Activated CD8-positive, alpha-beta memory T cell treated with anti-CD3 and anti-CD28 coated beads, Interleukin-2, amount 50 U/mL, for 1 hour (primary cell): ENCODE measurements around the gene CAV1.
"Not testable (repeated sequence)": the region's sequence is repeated elsewhere in the genome, so short reads cannot be mapped to it uniquely, and the experiment has no call there.

ENCODE experiments used
- DNase-seq: peaks from one replicate; pipeline ENCODE4 v3.0.0-alpha.2; 2020; ENCODE audit errors: extremely low read depth

Gene CAV1, protein sequence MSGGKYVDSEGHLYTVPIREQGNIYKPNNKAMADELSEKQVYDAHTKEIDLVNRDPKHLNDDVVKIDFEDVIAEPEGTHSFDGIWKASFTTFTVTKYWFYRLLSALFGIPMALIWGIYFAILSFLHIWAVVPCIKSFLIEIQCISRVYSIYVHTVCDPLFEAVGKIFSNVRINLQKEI

DNA sequence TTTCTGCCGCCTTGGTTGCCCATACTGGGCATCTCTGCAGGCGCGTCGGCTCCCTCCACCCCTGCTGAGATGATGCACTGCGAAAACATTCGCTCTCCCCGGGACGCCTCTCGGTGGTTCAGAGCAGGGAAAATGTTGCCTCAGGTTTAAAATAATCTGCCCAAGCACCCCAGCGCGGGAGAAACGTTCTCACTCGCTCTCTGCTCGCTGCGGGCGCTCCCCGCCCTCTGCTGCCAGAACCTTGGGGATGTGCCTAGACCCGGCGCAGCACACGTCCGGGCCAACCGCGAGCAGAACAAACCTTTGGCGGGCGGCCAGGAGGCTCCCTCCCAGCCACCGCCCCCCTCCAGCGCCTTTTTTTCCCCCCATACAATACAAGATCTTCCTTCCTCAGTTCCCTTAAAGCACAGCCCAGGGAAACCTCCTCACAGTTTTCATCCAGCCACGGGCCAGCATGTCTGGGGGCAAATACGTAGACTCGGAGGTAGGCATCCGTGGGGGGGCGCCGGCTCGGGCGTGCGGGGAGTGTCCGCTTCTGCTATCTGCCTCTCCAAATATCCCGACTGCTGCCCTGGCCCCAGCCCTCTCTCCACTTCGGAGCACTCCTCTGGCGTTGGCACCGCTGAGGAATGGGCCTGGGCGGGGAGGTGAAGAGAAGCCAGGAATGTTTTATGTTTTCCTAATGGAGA is at the start of gene CAV1:
TSS of gene CAV1 (plus strand) at position 428 of the 689 bp plus-strand sequence. CDS start at position 455, 27 bp downstream.
- no peak for DNase-seq

DNA sequence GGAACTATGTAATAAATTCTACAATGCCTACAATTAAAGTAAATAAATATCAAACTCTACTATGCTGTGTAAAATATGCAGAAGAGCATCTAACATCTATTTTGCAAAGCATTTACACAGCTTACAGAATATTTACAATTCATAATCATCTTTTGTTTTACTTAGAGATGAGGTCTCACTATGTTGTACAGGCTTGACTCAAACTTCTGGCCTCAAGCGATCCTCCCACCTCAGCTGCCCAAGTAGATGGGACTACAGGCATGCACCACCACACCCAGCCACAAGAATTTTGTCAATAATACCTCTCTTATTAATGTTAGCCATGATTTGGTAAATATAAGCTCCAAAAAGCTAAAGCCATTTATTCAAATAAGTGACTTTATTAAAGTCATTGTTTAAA is 47.2 kb upstream of the CAV1 start:
- DNase-seq = no peak

DNA sequence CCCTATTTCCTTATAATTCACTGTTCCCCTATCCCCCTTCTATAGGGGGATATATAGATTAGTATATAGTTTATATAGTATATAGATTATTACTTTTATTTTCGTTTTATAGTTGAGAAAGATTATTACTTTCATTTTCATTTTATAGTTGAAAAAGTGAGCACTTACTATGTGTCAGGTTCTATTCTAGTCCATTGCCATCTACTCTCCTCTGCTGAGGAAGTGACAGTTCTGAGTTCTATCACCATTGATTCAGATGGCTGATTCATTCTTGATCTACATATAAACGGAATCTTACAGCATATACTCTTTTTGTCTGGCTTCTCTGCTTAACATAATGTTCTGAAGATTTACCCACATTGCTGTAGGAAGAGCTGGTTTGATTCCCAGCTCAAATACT is 46.0 kb upstream of the CAV1 start:
- no peak for DNase-seq

DNA sequence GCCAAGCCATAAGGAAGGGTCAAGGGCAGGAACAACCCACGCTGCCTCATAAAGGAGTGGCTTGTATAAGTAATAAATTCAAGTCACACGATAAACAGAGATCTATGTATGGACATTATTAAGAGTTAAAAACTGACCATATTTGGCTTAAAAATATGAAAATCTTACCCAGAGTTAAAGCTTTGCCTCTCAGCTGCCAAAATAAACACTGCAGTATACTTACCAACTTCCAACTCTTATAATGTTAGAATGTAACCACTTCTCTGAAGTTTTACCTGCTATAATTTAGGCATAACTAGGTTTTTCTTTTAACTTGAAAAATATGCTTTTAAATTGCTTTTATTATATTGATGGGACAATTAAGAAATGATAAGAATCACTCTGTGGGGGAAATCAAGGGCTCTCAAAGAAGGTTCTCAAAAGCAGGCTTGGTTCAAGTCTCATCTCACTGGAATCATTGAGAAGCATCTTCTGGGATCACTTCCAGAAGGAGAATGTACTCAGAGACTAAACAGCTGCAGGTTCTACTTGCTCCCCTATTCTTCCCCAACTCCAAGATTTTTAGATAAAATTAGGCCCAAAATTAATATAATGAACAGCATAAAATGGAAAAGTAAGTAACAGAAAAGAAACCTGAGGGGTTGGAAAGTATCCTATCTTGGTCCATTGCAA is 41.4 kb upstream of the CAV1 start:
- no peak for DNase-seq

DNA sequence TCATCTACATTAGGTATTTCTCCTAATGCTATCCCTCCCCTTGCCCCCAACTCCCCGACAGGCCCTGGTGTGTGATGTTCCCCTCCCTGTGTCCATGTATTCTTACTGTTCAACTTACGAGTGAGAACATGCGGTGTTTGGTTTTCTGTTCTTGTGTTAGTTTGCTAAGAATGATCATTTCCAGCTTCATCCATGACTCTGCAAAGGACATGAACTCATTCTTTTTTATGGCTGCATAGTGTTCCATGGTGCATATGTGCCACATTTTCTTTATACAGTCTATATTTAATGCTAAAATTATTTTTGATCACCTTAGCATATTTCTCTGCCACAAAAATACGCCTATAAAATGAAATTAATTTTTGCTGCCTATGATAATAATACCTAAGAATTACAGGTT is 40.4 kb upstream of the CAV1 start:
- not testable (repeated sequence) for DNase-seq

DNA sequence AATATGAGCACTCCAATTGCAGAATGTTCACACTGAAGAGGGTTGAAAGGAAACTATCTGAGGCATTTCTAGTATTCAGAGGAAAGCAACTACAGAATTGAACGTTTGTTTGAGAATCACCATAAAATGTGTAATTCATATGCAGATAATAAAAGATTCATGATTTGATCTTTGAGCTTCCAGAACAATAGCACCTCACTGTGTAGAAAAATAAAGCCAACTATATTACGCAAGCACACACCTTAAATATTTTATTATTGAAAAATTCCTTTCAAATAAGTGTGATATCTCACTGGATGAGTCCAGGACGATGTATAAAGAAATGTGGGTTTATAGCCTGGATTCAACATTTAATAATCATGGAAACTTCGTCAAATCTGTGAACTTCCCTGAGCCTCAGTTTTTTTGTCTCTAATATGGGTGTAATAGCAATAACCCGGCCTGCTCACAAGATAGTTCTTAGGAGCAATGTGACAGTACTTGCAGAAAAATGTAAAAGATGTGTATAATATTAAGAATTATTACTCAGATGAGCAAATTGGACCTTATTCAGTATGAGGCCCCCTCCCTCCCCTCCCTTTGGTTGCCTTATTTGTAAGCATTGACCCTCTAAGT is 36.8 kb upstream of the CAV1 start:
- no peak for DNase-seq

DNA sequence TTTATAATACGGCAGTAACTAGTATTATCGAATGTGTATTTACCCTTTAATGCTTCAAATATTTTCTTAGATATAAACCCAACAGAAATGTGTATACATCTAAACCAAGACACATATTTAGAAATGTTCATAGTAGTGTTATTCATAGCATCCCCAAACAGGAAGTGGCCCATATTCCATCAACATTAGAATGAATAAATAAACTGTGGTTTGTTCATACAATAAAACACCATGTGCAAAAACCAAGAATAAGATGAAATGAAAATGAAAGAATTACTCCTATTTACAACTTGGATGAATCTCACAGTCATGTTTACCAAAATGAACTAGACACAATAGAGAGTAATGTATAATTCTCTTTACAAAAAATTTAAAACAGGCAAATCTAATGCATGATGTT is 34.5 kb upstream of the CAV1 start:
- no peak for DNase-seq

DNA sequence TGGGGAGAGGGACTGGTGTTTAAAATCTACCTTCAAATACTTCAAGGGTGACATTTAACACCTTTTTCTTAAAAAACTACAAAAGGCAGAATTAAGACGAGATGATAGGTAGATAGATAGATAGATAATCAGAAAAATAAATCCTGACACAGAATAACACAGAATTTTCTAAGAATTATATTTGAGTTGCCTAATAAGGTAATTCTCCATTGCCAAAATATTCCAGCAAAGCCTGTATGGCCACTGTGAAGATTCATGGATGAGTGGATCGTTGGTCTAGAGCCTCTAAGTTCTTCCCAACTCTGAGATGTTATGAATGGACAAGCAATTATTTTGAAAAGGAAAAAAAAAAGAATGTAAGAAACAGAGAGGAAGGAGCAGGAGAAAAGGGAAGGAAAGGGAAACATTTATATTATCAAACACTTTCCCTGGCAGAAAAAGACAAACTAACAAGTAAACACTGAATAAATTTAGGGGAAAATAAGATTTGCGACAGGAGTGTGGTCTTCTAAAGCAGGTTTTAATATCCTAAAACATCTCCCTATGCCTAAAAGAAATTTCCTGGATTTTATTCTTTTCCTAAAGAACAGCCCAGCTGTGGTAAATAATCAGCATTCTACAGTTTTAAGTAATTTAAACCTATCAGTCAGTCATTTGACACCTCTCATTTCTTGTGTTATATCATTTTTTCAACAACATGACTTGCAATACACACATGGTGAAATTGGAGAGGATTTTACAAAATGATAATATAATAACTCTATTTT is 32.8 kb upstream of the CAV1 start:
- DNase-seq = no peak

DNA sequence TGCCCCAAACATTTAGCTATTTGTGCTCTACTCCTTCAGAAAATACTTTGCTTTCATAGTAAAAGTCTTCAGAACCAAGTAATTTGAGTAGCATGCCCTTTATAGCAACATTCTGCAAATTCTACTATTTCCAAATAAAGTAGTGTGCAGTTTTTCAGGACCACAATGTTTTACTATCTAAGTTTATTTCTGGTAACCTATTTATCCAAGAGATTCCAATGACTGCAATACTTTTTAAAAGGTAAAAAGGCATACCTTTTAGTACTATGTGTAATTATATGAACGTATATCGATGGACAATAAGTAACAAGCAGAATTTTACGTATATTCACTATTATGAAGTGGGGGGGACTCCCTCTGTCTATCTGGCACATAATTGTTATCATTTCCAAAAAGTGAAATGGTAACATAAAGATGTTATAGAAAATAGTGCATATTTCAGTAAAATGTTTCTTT is 32.2 kb upstream of the CAV1 start:
- no peak for DNase-seq

DNA sequence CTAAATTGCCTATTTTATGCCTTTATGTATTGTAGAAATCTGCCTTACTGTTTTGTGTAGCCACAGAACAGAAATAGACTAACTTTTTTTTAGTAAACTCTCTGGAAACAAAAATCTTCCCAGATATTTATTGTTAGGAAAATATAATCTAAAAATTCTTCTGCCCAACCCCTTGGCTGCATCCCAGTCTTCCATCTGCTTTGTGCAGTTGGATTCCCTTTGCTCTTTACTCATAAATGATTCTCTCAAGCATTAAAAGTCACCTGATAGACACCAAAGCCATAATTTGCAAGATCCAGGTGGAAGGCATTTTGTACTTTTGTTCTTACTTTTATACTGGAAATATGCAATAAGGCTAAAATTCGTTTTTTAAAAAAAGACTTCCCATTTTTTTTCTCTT is 31.4 kb upstream of the CAV1 start:
- DNase-seq = no peak

DNA sequence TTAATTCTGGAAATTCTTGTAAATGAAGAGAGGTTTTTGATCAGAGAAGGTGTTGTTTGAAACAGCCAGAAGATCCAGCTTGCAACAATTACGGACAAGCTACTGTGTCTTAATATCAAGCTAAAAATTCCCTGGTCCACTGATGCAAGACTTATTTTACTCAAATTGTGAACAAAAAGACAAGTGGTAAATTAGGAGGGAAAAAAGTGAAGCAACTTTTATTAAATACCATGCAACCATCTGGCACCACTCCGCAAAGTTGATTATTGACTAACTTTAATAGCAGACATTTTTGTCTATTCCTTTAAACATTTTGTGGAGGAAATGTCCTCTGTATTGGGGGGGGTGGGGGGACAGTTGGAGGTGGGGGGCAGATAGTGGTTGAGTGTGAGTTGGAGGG is 30.4 kb upstream of the CAV1 start:
- no peak for DNase-seq

DNA sequence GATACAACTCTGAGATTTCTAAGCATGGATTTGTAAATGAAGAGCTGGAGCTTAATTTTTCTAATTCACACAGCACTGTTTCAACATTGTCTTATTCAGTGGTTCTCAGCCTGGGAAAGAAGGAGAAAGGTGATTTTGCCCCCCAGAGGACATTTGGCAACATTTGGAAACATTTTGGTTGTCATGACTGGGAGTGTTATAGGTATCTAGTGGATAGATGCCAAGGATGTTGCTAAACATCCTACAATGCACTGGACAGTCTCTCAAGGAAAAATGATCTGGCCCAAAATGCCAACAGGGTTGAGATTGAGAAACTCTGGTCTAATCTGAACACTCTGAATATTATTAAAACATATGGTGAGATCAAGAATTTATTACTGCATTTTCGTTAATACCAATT is 29.1 kb upstream of the CAV1 start:
- DNase-seq = no peak

DNA sequence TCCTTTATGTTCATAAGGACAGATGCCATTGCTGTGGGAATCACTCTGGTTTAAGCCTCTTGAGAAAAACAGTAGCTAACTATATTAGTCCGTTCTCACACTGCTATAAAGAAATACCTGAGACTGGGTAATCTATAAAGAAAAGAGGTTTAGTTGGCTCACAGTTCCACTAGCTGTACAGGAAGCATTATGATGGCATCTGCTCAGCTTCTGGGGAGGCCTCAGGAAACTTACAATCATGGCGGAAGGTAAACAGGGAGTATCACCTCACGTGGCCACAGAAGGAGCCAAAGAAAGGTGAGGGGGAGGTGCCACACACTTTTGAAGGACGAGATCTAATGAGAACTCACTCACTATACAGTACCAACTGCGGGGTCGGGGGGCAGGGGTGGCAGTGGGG is 28.2 kb upstream of the CAV1 start:
- no peak for DNase-seq

DNA sequence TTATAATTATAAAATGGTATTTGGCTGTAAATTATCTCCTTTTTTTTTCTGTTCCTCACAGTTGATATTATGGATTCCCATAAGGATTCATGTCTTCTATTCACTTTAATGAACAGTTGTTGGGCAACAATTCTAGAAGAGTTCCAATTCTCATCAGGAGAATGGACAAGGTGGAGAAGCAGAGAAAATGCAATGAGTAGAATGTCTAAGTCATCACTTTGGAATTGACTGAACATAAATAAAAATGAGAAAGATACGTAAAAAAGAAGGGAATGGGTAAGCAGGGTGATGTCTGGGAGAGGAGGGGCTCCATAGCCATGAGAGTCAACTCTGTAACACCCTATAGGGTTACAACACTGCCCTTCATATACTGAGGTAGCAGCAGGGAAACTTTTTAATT is 27.1 kb upstream of the CAV1 start:
- no peak for DNase-seq

DNA sequence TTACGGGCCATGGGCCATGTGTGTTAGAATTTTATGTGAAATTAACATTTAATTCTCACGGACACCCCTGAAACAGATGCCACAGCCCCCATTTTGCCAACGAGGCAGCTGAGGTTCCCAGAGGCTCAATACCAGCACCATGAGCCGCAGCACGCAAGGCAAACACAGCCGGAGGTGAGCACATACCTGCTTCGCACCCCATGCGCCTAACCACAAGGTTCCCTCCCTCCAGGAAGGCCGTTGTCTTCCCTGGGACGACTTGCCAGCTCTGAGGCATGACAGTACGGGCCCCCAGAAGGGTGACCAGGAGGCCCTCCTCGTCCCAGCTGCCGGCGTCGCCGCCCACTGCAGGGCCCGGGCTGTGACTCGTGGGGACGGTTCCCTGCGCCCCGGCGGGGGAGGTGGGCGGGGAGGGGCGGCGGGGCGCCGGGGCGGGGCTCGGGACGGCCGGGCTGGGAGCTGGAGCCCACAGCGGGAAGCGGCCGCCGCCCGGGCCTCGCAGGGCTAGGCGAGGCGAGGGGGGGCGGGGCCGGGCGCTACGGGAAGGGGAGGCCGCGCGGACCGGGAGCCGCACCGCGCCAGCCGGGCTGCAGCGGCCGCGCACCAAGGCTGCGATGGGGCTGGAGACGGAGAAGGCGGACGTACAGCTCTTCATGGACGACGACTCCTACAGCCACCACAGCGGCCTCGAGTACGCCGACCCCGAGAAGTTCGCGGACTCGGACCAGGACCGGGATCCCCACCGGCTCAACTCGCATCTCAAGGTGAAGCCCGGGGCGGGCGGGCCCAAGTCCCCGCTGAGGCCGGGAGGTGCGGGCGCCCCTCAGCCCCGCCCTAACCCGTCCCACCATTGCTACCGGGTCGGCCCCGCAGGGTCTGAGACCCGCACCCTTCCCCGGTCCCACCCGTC is 25.4 kb upstream of the CAV1 start, which contains the start of gene CAV2:
TSS of gene CAV2 (plus strand) at position 571 of the 910 bp plus-strand sequence. CDS start at position 615, 44 bp downstream.
- no peak for DNase-seq

DNA sequence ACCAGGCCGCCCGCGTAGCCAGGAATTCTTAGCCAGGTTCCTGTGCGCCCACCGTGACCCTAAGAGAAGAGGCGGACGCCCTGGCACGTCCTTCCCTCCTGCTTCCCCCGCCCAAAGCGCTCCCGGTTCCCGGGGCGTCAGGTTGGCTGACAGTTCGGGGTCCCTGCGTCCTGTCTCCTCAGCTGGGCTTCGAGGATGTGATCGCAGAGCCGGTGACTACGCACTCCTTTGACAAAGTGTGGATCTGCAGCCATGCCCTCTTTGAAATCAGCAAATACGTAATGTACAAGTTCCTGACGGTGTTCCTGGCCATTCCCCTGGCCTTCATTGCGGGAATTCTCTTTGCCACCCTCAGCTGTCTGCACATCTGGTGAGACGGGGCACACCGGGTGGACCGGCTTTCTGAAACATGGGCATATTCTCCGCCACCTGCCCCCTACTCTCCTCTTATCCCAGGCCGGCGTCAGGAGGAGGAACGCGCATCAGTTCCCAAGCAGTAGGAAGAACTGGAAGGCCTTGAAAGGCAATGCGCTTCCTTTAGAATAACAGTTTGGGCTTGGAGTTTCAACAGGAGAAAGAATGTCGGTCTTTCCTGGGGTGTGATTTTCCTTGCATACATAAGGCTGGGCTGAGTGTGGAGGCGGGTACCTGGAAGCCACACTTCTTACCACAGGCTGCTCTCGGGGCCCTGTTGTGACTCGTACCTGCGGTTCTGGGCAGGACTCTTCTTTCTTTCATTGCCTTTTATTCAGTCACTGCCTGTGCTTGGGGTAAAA is 24.6 kb upstream of the CAV1 start:
- no peak for DNase-seq

DNA sequence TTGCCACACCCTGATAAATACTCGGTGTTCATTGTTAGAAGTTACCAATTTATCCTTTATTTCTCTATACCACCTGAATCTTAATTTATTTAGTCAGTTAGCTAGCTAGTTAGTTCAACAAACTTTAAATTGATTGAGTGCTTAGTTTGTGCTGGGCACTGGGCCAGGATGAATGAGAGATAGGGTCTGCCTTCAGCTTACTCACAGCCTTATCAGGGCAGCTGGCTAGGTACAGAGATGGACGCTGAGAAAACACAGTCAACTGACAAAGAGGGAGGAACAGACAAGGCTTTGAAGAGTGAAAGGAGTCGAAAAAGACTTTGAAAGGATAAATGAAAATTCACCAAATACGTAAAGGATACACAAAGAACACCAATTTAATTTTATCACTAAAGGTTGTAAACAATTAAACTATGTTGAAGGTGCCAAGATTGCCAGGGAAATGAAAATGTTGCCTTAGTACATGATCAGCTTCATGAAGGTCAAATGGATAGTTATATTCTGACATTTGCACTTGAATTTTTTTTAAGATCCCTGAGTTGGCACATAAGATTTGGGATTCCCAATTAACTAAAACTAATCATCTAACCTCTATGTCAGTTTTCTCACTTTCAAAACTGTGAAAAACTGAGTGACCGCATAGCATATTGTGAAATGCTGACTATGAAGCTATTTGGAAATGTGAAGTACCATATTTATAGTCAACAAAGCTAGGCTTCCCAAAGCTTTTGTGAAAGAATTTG is 23.2 kb upstream of the CAV1 start:
- DNase-seq = no peak

DNA sequence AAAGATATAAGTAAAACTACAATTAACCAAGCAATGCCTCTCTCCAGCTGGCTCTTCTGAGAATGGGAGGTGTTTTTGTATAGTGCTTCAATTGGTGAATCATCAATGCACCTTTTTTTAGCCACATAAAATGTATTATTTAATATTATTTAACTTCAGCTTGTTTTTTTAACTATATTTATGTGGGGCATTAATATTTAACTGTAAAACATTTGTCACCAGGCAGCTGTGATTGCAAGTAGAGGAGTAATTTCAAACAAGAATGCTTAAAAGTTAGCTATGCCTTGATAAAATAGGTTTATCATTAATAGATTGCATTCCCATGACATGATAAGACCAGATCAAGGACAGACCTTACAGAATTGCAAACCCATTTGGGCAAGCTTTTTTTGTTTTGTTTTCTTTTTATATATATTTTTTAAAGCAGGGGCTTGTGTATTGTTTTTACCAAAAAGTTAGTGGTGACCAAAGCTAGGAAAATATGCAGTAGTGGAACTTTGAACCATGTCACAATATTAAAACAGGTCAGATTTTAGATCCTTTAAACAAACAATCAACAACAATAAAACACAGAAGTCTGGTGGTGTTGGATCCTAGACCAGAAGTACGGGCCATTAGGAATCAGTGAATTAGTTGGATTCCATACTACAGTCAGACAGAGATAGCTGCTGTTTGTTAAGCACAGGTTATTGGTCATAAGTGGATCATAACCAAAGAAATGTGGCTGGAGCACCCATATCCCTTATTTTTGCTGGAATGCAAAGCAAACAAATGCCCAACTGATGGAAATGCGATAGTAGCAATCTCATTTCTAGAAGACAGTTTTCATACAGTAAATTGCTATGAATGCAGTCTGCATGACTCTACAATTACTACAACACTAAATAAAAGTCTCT is 22.4 kb upstream of the CAV1 start:
- no peak for DNase-seq
